OCI-LY1 (cell line): ENCODE results near the gene CDC27.

Source experiments
- EZH2 ChIP-seq: fragments of 200-600 bp; sonication (generic), shearing (Covaris generic); IDR thresholded peaks from 2 replicates; pipeline ENCODE4 v1.8.0; 2017; ENCODE audit warnings: borderline replicate concordance, mixed run types, mild to moderate bottlenecking, antibody characterized with exemption, low read length, moderate library complexity, mixed read lengths
- TF ChIP-seq, protein P1 (sequence below): fragments of 200-600 bp; sonication (generic), shearing (Covaris generic); IDR thresholded peaks from 2 replicates; pipeline ENCODE4 v1.5.1; 2017; ENCODE audit warnings: mild to moderate bottlenecking, antibody characterized with exemption, low read length, moderate library complexity, mixed read lengths

DNA sequence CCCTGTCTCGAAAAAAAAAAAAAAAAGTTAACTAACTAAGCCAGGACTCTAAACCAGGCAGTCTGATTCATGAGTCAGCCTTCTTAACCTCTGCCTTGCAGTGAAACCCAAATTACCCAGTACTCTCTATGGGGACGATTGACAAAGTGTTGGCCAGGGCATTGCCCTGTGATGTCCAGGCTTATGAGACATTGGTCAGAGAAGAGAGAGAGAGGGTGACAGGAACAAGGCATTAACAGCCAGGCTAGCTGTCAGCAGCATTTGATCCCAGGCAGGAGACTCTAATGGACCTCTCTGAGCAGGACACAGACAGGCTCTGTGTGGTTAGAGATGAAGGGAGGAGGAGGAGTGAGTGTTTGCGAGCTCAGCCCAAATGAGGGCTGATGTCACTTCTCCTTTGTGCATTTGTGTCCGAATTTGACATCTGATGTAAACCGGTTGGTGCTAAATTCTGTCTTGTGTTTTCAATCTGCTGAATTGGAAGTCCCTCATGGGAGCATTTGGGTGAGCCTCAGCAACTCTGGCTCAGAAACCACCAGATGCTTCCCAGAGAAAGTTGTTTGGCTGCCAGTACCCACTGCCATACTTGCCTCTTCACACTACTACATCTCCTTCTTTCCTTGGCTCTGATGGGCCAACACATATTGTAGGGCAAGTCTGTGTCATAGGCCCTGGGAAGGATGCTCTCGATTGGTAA lies 15.8 kb upstream of the CDC27 start:
- no peak for TF ChIP-seq EZH2
- TF ChIP-seq, protein P1, sequence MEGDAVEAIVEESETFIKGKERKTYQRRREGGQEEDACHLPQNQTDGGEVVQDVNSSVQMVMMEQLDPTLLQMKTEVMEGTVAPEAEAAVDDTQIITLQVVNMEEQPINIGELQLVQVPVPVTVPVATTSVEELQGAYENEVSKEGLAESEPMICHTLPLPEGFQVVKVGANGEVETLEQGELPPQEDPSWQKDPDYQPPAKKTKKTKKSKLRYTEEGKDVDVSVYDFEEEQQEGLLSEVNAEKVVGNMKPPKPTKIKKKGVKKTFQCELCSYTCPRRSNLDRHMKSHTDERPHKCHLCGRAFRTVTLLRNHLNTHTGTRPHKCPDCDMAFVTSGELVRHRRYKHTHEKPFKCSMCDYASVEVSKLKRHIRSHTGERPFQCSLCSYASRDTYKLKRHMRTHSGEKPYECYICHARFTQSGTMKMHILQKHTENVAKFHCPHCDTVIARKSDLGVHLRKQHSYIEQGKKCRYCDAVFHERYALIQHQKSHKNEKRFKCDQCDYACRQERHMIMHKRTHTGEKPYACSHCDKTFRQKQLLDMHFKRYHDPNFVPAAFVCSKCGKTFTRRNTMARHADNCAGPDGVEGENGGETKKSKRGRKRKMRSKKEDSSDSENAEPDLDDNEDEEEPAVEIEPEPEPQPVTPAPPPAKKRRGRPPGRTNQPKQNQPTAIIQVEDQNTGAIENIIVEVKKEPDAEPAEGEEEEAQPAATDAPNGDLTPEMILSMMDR = no peak
